Endothelial cell of umbilical vein (primary cell): ENCODE measurements around the gene PLOD1. TPM values are rescaled to one million over a fixed set of nuclear protein-coding genes. Genes with fewer than 3 reads are reported as not detected.

ENCODE experiments used
- BruUV-seq: library from RNA; stranded (reverse); fragments of 400-500 nt; replicated peaks from 2 replicates; lab custom pipeline; 2021; lab: Mats Ljungman, UMichigan
- CTCF ChIA-PET: fragments of 300-600, 350-600 bp; sonication (Branson Sonifier 250); formaldehyde crosslinking; loops from one replicate; lab custom pipeline; 2021; ENCODE audit warnings: antibody characterized with exemption, inconsistent platforms; lab: Charles Lee
- POLR2A ChIA-PET: fragments of 300-600, 350-600 bp; sonication (Branson Sonifier 250); formaldehyde crosslinking; loops from one replicate; lab custom pipeline; 2021; ENCODE audit warnings: antibody characterized with exemption, inconsistent platforms; lab: Charles Lee
- DNase-seq: peaks from one replicate; pipeline ENCODE4 v3.0.0-alpha.2; 2011; ENCODE audit warnings: low read depth, low spot score
- FAIRE-seq: peaks from 2 replicates; lab custom pipeline; 2011; peaks lifted over from hg19 to GRCh38; lab: Jason Lieb, UNC
- H2AFZ ChIP-seq: 2 replicates; pipeline ENCODE4 v1.6.0; 2012; ENCODE audit warnings: low read depth, low read length, control low read depth, inconsistent platforms
- H3K27ac ChIP-seq: 2 replicates; pipeline ENCODE4 v1.5.1; 2011; ENCODE audit warnings: low read depth, mild to moderate bottlenecking, control low read depth, low read length, moderate library complexity; ENCODE audit not compliant: insufficient read depth
- H3K27me3 ChIP-seq, 2 experiments: 2 replicates each; pipeline versions ENCODE4 v1.6.0 to v1.6.1; 2011; ENCODE audit warnings: low read length in 2 of 2, mixed read lengths in 1 of 2; ENCODE audit not compliant: control insufficient read depth in 2 of 2, insufficient read depth in 2 of 2
- H3K36me3 ChIP-seq, 2 experiments: 2 replicates in 1 of 2; 3 replicates in 1 of 2; pipeline ENCODE4 v1.5.1; 2011; ENCODE audit warnings: low read length in 2 of 2, mild to moderate bottlenecking in 1 of 2, moderate library complexity in 1 of 2; ENCODE audit not compliant: control insufficient read depth in 2 of 2, insufficient read depth in 2 of 2; ENCODE audit errors: extremely low read depth in 1 of 2
- H3K4me1 ChIP-seq: 3 replicates; pipeline ENCODE4 v1.5.1; 2011; ENCODE audit warnings: mild to moderate bottlenecking, low read length; ENCODE audit not compliant: control insufficient read depth, insufficient read depth; ENCODE audit errors: extremely low read depth
- H3K4me2 ChIP-seq: 2 replicates; pipeline ENCODE4 v1.6.1; 2011; ENCODE audit warnings: low read length, control low read depth, mixed read lengths; ENCODE audit not compliant: insufficient read depth
- H3K4me3 ChIP-seq, 3 experiments: fragments of 200-600 bp in 1 of 3; sonication (generic), shearing (Covaris generic) in 1 of 3; replicated peaks in 1 of 3; 2 replicates each; pipeline ENCODE4 v1.5.1; 2011 to 2016; ENCODE audit warnings: control low read depth in 3 of 3, low read length in 3 of 3, mild to moderate bottlenecking in 2 of 3, inconsistent platforms in 1 of 3, low read depth in 1 of 3, moderate library complexity in 1 of 3; ENCODE audit not compliant: insufficient read depth in 1 of 3
- H3K79me2 ChIP-seq: 2 replicates; pipeline ENCODE4 v1.6.0; 2012; ENCODE audit warnings: low read length, inconsistent platforms; ENCODE audit not compliant: control insufficient read depth, insufficient read depth
- H3K9ac ChIP-seq: replicated peaks from 2 replicates; pipeline ENCODE3; 2011; ENCODE audit warnings: low read length, control low read depth; ENCODE audit not compliant: insufficient read depth; ENCODE audit errors: extremely low read depth
- H3K9me1 ChIP-seq: replicated peaks from 3 replicates; pipeline ENCODE4 v1.6.0; 2011; ENCODE audit warnings: mild to moderate bottlenecking, low read length; ENCODE audit not compliant: control insufficient read depth, insufficient read depth; ENCODE audit errors: extremely low read depth
- H3K9me3 ChIP-seq: replicated peaks from 2 replicates; pipeline ENCODE4 v1.5.1; 2012; ENCODE audit warnings: low read length, inconsistent platforms; ENCODE audit not compliant: control insufficient read depth, insufficient read depth
- H4K20me1 ChIP-seq: replicated peaks from 2 replicates; pipeline ENCODE3; 2011; ENCODE audit warnings: mild to moderate bottlenecking, low read length; ENCODE audit not compliant: control insufficient read depth, insufficient read depth; ENCODE audit errors: extremely low read depth
- EZH2 ChIP-seq: IDR thresholded peaks from 2 replicates; pipeline ENCODE4 v1.6.1; 2012; ENCODE audit warnings: borderline replicate concordance, low read depth, mild to moderate bottlenecking, moderate library complexity, low read length, inconsistent platforms; ENCODE audit not compliant: severe bottlenecking
- FOS ChIP-seq: IDR thresholded peaks from 2 replicates; pipeline ENCODE4 v1.6.1; 2011; ENCODE audit warnings: mild to moderate bottlenecking, low read length, moderate library complexity, borderline replicate concordance; ENCODE audit not compliant: insufficient read depth
- GATA2 ChIP-seq: IDR thresholded peaks from 2 replicates; pipeline ENCODE4 v1.7.0; 2011; ENCODE audit warnings: low read depth, mild to moderate bottlenecking, moderate library complexity, mixed read lengths, low read length; ENCODE audit not compliant: insufficient read length, insufficient read depth
- JUN ChIP-seq: IDR thresholded peaks from 2 replicates; pipeline ENCODE4 v1.6.1; 2011; ENCODE audit warnings: borderline replicate concordance, low read depth; ENCODE audit not compliant: insufficient read length, insufficient read depth
- MYC ChIP-seq: IDR thresholded peaks from one replicate; pipeline ENCODE4 v1.6.1; 2011; ENCODE audit warnings: mild to moderate bottlenecking, low read depth, low read length
- POLR2A ChIP-seq: IDR thresholded peaks from 2 replicates; pipeline ENCODE4 v1.6.1; 2012; ENCODE audit warnings: low read depth, mild to moderate bottlenecking, control low read depth, low read length
- POLR2AphosphoS5 ChIP-seq: IDR thresholded peaks from 2 replicates; pipeline ENCODE4 v1.6.1; 2012; ENCODE audit warnings: low read depth, mild to moderate bottlenecking, control low read depth, low read length, moderate library complexity; ENCODE audit not compliant: insufficient read depth
- dilution Hi-C: fragments of 300-500 bp; cut with MboI; formaldehyde crosslinking; loops from one replicate; pipeline ENCODE4 v1.15.0; 2019; ENCODE audit warnings: low sequenced_read_pairs; ENCODE audit not compliant: extremely low pct_ligation_motif_present
- intact Hi-C: fragments of 100-400 bp; cut with micrococcal nuclease; formaldehyde crosslinking; loops from one replicate; pipeline ENCODE4 v1.10.0; 2022
- polyA plus RNA-seq, 4 experiments: library from polyadenylated mRNA; depleted of rRNA in 3 of 4; stranded (reverse) in 3 of 4; unstranded in 1 of 4; fragments of >200 nt; gene quantifications; 2 replicates each; pipeline versions ENCODE4 v1.2.1 to v1.2.3, GENCODE V29; 2011 to 2012; ENCODE audit warnings: missing spikeins in 1 of 4
- total RNA-seq: library from RNA; stranded (reverse); gene quantifications from 2 replicates; pipeline ENCODE4 v1.2.3, GENCODE V29; 2021
- TF ChIP-seq, protein P1 (sequence below): IDR thresholded peaks from 2 replicates; pipeline ENCODE4 v1.6.1; 2011; ENCODE audit not compliant: insufficient read depth, insufficient read length
- TF ChIP-seq, protein P2 (sequence below), 2 donors: IDR thresholded peaks; 1 replicate in 1 of 2; 2 replicates in 1 of 2; pipeline ENCODE4 v1.5.1; 2011; ENCODE audit warnings: low read length in 2 of 2, mild to moderate bottlenecking in 2 of 2, moderate library complexity in 2 of 2, control low read depth in 1 of 2, inconsistent platforms in 1 of 2, low read depth in 1 of 2; ENCODE audit not compliant: insufficient read depth in 1 of 2; ENCODE audit errors: extremely low read depth in 1 of 2

Gene PLOD1
- total and polyA plus RNA-seq, 2 donors (not counting 3 experiments of a cell fraction or from before 2014, with no cell fraction given) = 260 to 412 TPM

DNA sequence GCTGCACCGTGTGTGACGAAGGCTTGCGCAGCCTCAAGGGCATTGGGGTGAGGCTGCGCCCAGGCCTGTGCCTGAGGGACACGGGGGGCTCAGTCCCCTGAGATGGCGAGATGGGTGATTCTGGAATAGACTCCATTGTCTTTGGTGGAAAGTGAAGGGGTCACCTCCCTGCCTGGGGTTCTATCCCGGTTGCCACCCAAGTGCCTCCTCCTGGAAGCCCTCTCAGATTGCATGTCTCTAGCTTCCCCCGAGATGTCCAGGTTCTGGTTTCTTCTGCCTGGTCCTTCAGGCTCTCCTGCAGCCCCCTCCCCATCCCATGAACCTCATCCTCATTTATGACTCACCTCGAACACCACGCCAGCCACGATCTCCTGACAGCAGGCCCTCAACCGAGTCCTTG, 23.4 kb downstream of the PLOD1 start:
- no peak overlapping the region for H2AFZ ChIP-seq
- TF ChIP-seq, protein P1, sequence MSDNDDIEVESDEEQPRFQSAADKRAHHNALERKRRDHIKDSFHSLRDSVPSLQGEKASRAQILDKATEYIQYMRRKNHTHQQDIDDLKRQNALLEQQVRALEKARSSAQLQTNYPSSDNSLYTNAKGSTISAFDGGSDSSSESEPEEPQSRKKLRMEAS = no peak
- no peak for TF ChIP-seq POLR2AphosphoS5
- TF ChIP-seq, protein P2, sequence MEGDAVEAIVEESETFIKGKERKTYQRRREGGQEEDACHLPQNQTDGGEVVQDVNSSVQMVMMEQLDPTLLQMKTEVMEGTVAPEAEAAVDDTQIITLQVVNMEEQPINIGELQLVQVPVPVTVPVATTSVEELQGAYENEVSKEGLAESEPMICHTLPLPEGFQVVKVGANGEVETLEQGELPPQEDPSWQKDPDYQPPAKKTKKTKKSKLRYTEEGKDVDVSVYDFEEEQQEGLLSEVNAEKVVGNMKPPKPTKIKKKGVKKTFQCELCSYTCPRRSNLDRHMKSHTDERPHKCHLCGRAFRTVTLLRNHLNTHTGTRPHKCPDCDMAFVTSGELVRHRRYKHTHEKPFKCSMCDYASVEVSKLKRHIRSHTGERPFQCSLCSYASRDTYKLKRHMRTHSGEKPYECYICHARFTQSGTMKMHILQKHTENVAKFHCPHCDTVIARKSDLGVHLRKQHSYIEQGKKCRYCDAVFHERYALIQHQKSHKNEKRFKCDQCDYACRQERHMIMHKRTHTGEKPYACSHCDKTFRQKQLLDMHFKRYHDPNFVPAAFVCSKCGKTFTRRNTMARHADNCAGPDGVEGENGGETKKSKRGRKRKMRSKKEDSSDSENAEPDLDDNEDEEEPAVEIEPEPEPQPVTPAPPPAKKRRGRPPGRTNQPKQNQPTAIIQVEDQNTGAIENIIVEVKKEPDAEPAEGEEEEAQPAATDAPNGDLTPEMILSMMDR (IDR thresholded peaks at IDR 0.05; ENCODE audit: extremely low read depth in 1 of 2, insufficient read depth in 1 of 2, low read depth in 1 of 2, low read length in 2 of 2) = no peak
- no peak for TF ChIP-seq MYC
- no peak for TF ChIP-seq FOS
- no peak for TF ChIP-seq JUN
- no peak for TF ChIP-seq GATA2
- no peak for TF ChIP-seq POLR2A
- TF ChIP-seq EZH2 = no peak
- no peaks in the 10 kb centered on the region for H3K4me1 ChIP-seq
- no peaks in the 10 kb centered on the region for H3K27me3 ChIP-seq
- FAIRE-seq (no peak), DNase-seq (no peak)
- no peaks in the 10 kb centered on the region for H3K9me3 ChIP-seq
- peaks cover 3 to 32% of the 10 kb centered on the region in 2 experiments for H3K36me3 ChIP-seq
- no peaks in the 10 kb centered on the region for H3K9me1 ChIP-seq
- no peak overlapping the region for H3K4me3 ChIP-seq
- H3K4me2 ChIP-seq = no peak overlapping the region
- H3K9ac ChIP-seq = no peak overlapping the region
- H3K27ac ChIP-seq = no peak overlapping the region
- no TSS peak for BruUV-seq
- H3K79me2 ChIP-seq = no peaks in the 10 kb centered on the region
- intact Hi-C loops (no loop called here), dilution Hi-C loops (no loop called here)
- POLR2A ChIA-PET = interaction anchor here (1.3 kb wide), 1 partner anchor 49 kb away, joined by 3 read pairs; no protein-coding TSS in a partner anchor
- no peaks in the 10 kb centered on the region for H4K20me1 ChIP-seq
- CTCF ChIA-PET = no interaction called here
